Suprapubic skin (tissue), 4 donors: ENCODE measurements around the gene NDUFS8. TPM values are rescaled to one million over a fixed set of nuclear protein-coding genes. Genes with fewer than 3 reads are reported as not detected.
"Not testable (repeated sequence)": the region's sequence is repeated elsewhere in the genome, so short reads cannot be mapped to it uniquely, and the experiment has no call there.

ENCODE experiments used
- DNase-seq, 2 donors: peaks; one replicate each; pipeline ENCODE4 v3.0.0-alpha.2; 2019; ENCODE audit warnings: low spot score in 2 of 2
- H3K27ac ChIP-seq: fragments of 200-600 bp; sonication (generic); one replicate; pipeline ENCODE4 v1.5.1; 2019
- H3K27me3 ChIP-seq: fragments of 200-600 bp; sonication (generic); one replicate; pipeline ENCODE4 v1.5.1; 2019
- H3K36me3 ChIP-seq: fragments of 200-600 bp; sonication (generic); one replicate; pipeline ENCODE4 v1.5.1; 2019
- H3K4me1 ChIP-seq: fragments of 200-600 bp; sonication (generic); one replicate; pipeline ENCODE4 v1.5.1; 2019
- H3K4me3 ChIP-seq: fragments of 200-600 bp; sonication (generic); one replicate; pipeline ENCODE4 v1.5.1; 2019; ENCODE audit warnings: mild to moderate bottlenecking
- H3K9me3 ChIP-seq: fragments of 200-600 bp; sonication (generic); one replicate; pipeline ENCODE4 v1.5.1; 2019
- CTCF ChIP-seq, 2 donors: fragments of 200-600 bp in 1 of 2; fragments of 450-650 bp in 1 of 2; sonication (generic) in 1 of 2; IDR thresholded peaks; one replicate each; pipeline ENCODE4 v1.5.1; 2016 to 2019; ENCODE audit warnings: antibody characterized with exemption in 2 of 2, mild to moderate bottlenecking in 1 of 2, moderate library complexity in 1 of 2
- EP300 ChIP-seq: sonication (generic); formaldehyde crosslinking; IDR thresholded peaks from one replicate; pipeline ENCODE4 v1.6.1; 2017; ENCODE audit warnings: antibody characterized with exemption
- POLR2A ChIP-seq, 2 donors: fragments of 450-650 bp; IDR thresholded peaks; one replicate each; pipeline ENCODE4 v1.6.1; 2017; ENCODE audit warnings: antibody characterized with exemption in 2 of 2, mild to moderate bottlenecking in 2 of 2, moderate library complexity in 2 of 2
- POLR2AphosphoS5 ChIP-seq, 3 donors: sonication (generic); formaldehyde crosslinking; IDR thresholded peaks; one replicate each; pipeline ENCODE4 v1.6.1; 2017; ENCODE audit warnings: antibody characterized with exemption in 3 of 3
- WGBS: methylation state at CpG from one replicate; pipeline ENCODE4 v1.1.5; 2018; 5-methylcytosine and 5-hydroxymethylcytosine counted together
- total RNA-seq, 4 donors: library from RNA; depleted of rRNA; stranded (reverse); fragments of >200 nt; gene quantifications; one replicate each; pipeline ENCODE4 v1.1.0, GENCODE V29; 2016

Gene NDUFS8
- total RNA-seq, 4 donors from 2014 or later, result 90.8 to 155 (median 148) TPM

GRCh38 chr11:67993821-67994220 lies 36.7 kb upstream of the NDUFS8 start:
- not testable (repeated sequence) for H3K27ac ChIP-seq, H3K9me3 ChIP-seq, H3K4me3 ChIP-seq, H3K27me3 ChIP-seq, H3K36me3 ChIP-seq
- peak; percentile 60 to 79 for DNase-seq
- TF ChIP-seq CTCF (IDR thresholded peaks at IDR 0.05), result peak; percentile 26 to 64
- H3K4me1 ChIP-seq, result peaks cover 20% of the 10 kb centered on the region
- 0% methylated on average over 1 of the region's 12 CpGs for WGBS

- H3K27ac ChIP-seq, H3K9me3 ChIP-seq, H3K36me3 ChIP-seq, H3K27me3 ChIP-seq, H3K4me3 ChIP-seq: not testable (repeated sequence)
- H3K4me1 ChIP-seq, result peaks cover 20% of the 10 kb centered on the region
- DNase-seq, result peak in 1 of 2 donors; percentile 44
- 93% methylated on average over 3 of the region's 5 CpGs for WGBS
These were observed 36.1 kb upstream of the NDUFS8 start for GRCh38 chr11:67994387-67994786.

- not testable (repeated sequence) for H3K27ac ChIP-seq, H3K36me3 ChIP-seq, H3K4me3 ChIP-seq, H3K9me3 ChIP-seq, H3K27me3 ChIP-seq
- WGBS, result 100% methylated on average over 3 of the region's 3 CpGs
- H3K4me1 ChIP-seq, result peaks cover 17% of the 10 kb centered on the region
- DNase-seq, result peak in 1 of 2 donors; percentile 28
These were observed 35.4 kb upstream of the NDUFS8 start for GRCh38 chr11:67995129-67995528.

GRCh38 chr11:67995579-67995978 lies 34.9 kb upstream of the NDUFS8 start:
- H3K4me1 ChIP-seq, result peaks cover 16% of the 10 kb centered on the region
- H3K27me3 ChIP-seq, H3K9me3 ChIP-seq, H3K4me3 ChIP-seq, H3K27ac ChIP-seq, H3K36me3 ChIP-seq: not testable (repeated sequence)
- peak in 1 of 2 donors; percentile 22 for DNase-seq
- WGBS, result 89% methylated on average over 9 of the region's 14 CpGs

GRCh38 chr11:67996051-67996450 lies 34.4 kb upstream of the NDUFS8 start:
- H3K27me3 ChIP-seq, result no peaks in the 10 kb centered on the region
- WGBS, result 91% methylated on average over 4 of the region's 13 CpGs

GRCh38 chr11:67996622-67997474 lies 33.6 kb upstream of the NDUFS8 start:
- peak; percentile 76 to 86 for DNase-seq
- no peak overlapping the region for H3K27ac ChIP-seq
- no peak for TF ChIP-seq EP300
- peaks cover 3% of the 10 kb centered on the region for H3K36me3 ChIP-seq
- no peaks in the 10 kb centered on the region for H3K27me3 ChIP-seq
- no peaks in the 10 kb centered on the region for H3K9me3 ChIP-seq
- H3K4me1 ChIP-seq, result peaks cover 6% of the 10 kb centered on the region
- H3K4me3 ChIP-seq, result no peak overlapping the region
- 68% methylated on average over 40 of the region's 41 CpGs for WGBS

More at GRCh38 chr11:67996051-67996450, 34.4 kb upstream of the NDUFS8 start:
- no peak overlapping the region for H3K4me3 ChIP-seq
- H3K9me3 ChIP-seq, result no peaks in the 10 kb centered on the region
- TF ChIP-seq POLR2AphosphoS5 (IDR thresholded peaks at IDR 0.05), result no peak
- no peak for TF ChIP-seq POLR2A (IDR thresholded peaks at IDR 0.05)
- no peak for TF ChIP-seq CTCF (IDR thresholded peaks at IDR 0.05)
- no peak for TF ChIP-seq EP300
- H3K36me3 ChIP-seq, result peaks cover 3% of the 10 kb centered on the region
- peaks cover 14% of the 10 kb centered on the region for H3K4me1 ChIP-seq
- DNase-seq, result no peak
- H3K27ac ChIP-seq, result no peak overlapping the region

GRCh38 chr11:67997475-67997921 lies 33.0 kb upstream of the NDUFS8 start:
- H3K4me3 ChIP-seq, result no peak overlapping the region
- TF ChIP-seq EP300, result no peak
- no peak for TF ChIP-seq POLR2A (IDR thresholded peaks at IDR 0.05)
- TF ChIP-seq POLR2AphosphoS5 (IDR thresholded peaks at IDR 0.05), result no peak
- no peak for TF ChIP-seq CTCF (IDR thresholded peaks at IDR 0.05)
- H3K27me3 ChIP-seq, result no peaks in the 10 kb centered on the region
- no peak for DNase-seq
- WGBS, result 92% methylated on average over 29 of the region's 29 CpGs
- H3K36me3 ChIP-seq, result peaks cover 3% of the 10 kb centered on the region
- no peak overlapping the region for H3K27ac ChIP-seq
- peaks cover 7% of the 10 kb centered on the region for H3K4me1 ChIP-seq
- H3K9me3 ChIP-seq, result no peaks in the 10 kb centered on the region
